ENCODE results near the gene BTN1A1. TPM values are rescaled to one million over a fixed set of nuclear protein-coding genes. Genes with fewer than 3 reads are reported as not detected.

The BTN1A1 gene
- total RNA-seq, 1 experiment from 2014 or later: not detected

GRCh38 chr6:26524722-26525370 lies 24.7 kb downstream of the BTN1A1 start:
- Mint-ChIP-seq H3K27me3 (ENCODE audit: insufficient read depth, unreplicated experiment) (no peaks in the 10 kb centered on the region), H3K4me1 (ENCODE audit: insufficient read depth, unreplicated experiment) (peaks cover 9% of the 10 kb centered on the region), H3K4me3 (ENCODE audit: unreplicated experiment) (no peak overlapping the region), H3K27ac (ENCODE audit: low read depth, unreplicated experiment) (no peak overlapping the region), H3K36me3 (ENCODE audit: insufficient read depth, unreplicated experiment) (peaks cover 11% of the 10 kb centered on the region), H3K9me3 (ENCODE audit: unreplicated experiment) (no peaks in the 10 kb centered on the region)
- no TSS peak for BruUV-seq (replicated peaks)
- ChIA-PET POLR2A (interaction anchor here (0.6 to 1.1 kb wide), 2 partner anchors 8 to 639 kb away, joined by 3 to 4 read pairs; no protein-coding TSS in a partner anchor), CTCF (interaction anchor here (0.6 kb wide), 1 partner anchor 185 kb away, joined by 3 read pairs; no protein-coding TSS in a partner anchor)
- DNase-seq (ENCODE audit: unreplicated experiment): no peak
- no peak for TF ChIP-seq CTCF (IDR thresholded peaks at IDR 0.05; ENCODE audit: unreplicated experiment)
- intact Hi-C loops (cut with micrococcal nuclease): no loop called here

- no peak for DNase-seq (ENCODE audit: unreplicated experiment)
- intact Hi-C loops (cut with micrococcal nuclease): no loop called here
- no peaks in the 10 kb centered on the region for H3K27me3 Mint-ChIP-seq (ENCODE audit: insufficient read depth, unreplicated experiment)
- H3K36me3 Mint-ChIP-seq (ENCODE audit: insufficient read depth, unreplicated experiment): peaks cover 9% of the 10 kb centered on the region
- no TSS peak for BruUV-seq (replicated peaks)
- POLR2A ChIA-PET: interaction anchor here (3.2 kb wide), 1 partner anchor 11 kb away, joined by 16 read pairs; the partner anchor contains the start of gene HMGN4
- peaks cover 9% of the 10 kb centered on the region for H3K4me1 Mint-ChIP-seq (ENCODE audit: insufficient read depth, unreplicated experiment)
- no peak for TF ChIP-seq CTCF (IDR thresholded peaks at IDR 0.05; ENCODE audit: unreplicated experiment)
- H3K9me3 Mint-ChIP-seq (ENCODE audit: unreplicated experiment): no peaks in the 10 kb centered on the region
- H3K4me3 Mint-ChIP-seq (ENCODE audit: unreplicated experiment): no peak overlapping the region
- H3K27ac Mint-ChIP-seq (ENCODE audit: low read depth, unreplicated experiment): no peak overlapping the region
- CTCF ChIA-PET: no interaction called here
These were observed 25.7 kb downstream of the BTN1A1 start for GRCh38 chr6:26525838-26526237.

- CTCF ChIA-PET: interaction anchor here (0.6 kb wide), 1 partner anchor 20 kb away, joined by 3 read pairs; no protein-coding TSS in a partner anchor
- Mint-ChIP-seq H3K4me3 (ENCODE audit: unreplicated experiment) (no peak overlapping the region), H3K4me1 (ENCODE audit: insufficient read depth, unreplicated experiment) (peaks cover 10% of the 10 kb centered on the region), H3K36me3 (ENCODE audit: insufficient read depth, unreplicated experiment) (no peaks in the 10 kb centered on the region), H3K27ac (ENCODE audit: low read depth, unreplicated experiment) (no peak overlapping the region), H3K9me3 (ENCODE audit: unreplicated experiment) (no peaks in the 10 kb centered on the region), H3K27me3 (ENCODE audit: insufficient read depth, unreplicated experiment) (no peaks in the 10 kb centered on the region)
- POLR2A ChIA-PET: interaction anchor here (0.6 to 3.2 kb wide), 3 partner anchors 10 to 254 kb away, joined by 3 to 16 read pairs (median 3); partner anchors contain the start of gene HMGN4
- no peak for DNase-seq (ENCODE audit: unreplicated experiment)
- no TSS peak for BruUV-seq (replicated peaks)
- no peak for TF ChIP-seq CTCF (IDR thresholded peaks at IDR 0.05; ENCODE audit: unreplicated experiment)
- intact Hi-C loops (cut with micrococcal nuclease): no loop called here
These were observed 26.8 kb downstream of the BTN1A1 start for GRCh38 chr6:26526928-26527327.

GRCh38 chr6:26530203-26530602 lies 30.1 kb downstream of the BTN1A1 start:
- no peak for DNase-seq (ENCODE audit: unreplicated experiment)
- POLR2A ChIA-PET: no interaction called here
- Mint-ChIP-seq H3K27ac (ENCODE audit: low read depth, unreplicated experiment) (no peak overlapping the region), H3K27me3 (ENCODE audit: insufficient read depth, unreplicated experiment) (no peaks in the 10 kb centered on the region), H3K4me3 (ENCODE audit: unreplicated experiment) (no peak overlapping the region), H3K36me3 (ENCODE audit: insufficient read depth, unreplicated experiment) (peaks cover 16% of the 10 kb centered on the region), H3K9me3 (ENCODE audit: unreplicated experiment) (no peaks in the 10 kb centered on the region), H3K4me1 (ENCODE audit: insufficient read depth, unreplicated experiment) (peaks cover 12% of the 10 kb centered on the region)
- intact Hi-C loops (cut with micrococcal nuclease): loop anchor here (5.0 to 10.0 kb wide), 2 partner anchors 108 to 355 kb away; no protein-coding TSS in a partner anchor
- CTCF ChIA-PET: interaction anchor here (0.7 kb wide), 1 partner anchor 810 kb away, joined by 3 read pairs; no protein-coding TSS in a partner anchor
- no peak for TF ChIP-seq CTCF (IDR thresholded peaks at IDR 0.05; ENCODE audit: unreplicated experiment)
- no TSS peak for BruUV-seq (replicated peaks)

Measured in MCF 10A (cell line).